MM.1S (cell line): Measurements from ENCODE around the gene FAM181B.

Experiments
- EZH2 ChIP-seq: fragments of 300-600 bp; sonication (generic); optimal IDR thresholded peaks from 2 replicates; pipeline ENCODE3; 2017; ENCODE audit warnings: low read depth, mild to moderate bottlenecking, antibody characterized with exemption, low read length, mixed read lengths
- TF ChIP-seq, protein P1 (sequence below): fragments of 300-600 bp; sonication (generic); IDR thresholded peaks from 2 replicates; pipeline ENCODE4 v1.5.1; 2016; ENCODE audit warnings: antibody characterized with exemption, low read length, mixed read lengths

DNA sequence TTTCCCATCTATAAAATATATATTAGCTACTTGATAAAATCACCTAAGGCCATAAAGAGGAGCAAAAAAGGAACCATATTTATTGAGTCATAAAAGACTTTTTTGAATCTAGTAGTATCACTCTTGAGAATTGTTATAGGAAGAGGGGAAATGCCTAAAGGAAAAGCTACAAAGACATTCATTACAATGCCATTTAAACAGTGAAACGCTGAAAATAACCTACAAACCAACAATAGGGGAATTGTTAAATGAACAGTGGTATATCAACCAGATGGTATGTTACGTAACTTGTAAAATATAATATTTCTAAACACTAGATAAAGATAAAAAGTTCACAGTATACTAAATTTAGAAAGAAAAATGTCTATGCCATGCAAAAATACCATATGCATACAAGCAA is 47.5 kb downstream of the FAM181B start:
- TF ChIP-seq, protein P1, sequence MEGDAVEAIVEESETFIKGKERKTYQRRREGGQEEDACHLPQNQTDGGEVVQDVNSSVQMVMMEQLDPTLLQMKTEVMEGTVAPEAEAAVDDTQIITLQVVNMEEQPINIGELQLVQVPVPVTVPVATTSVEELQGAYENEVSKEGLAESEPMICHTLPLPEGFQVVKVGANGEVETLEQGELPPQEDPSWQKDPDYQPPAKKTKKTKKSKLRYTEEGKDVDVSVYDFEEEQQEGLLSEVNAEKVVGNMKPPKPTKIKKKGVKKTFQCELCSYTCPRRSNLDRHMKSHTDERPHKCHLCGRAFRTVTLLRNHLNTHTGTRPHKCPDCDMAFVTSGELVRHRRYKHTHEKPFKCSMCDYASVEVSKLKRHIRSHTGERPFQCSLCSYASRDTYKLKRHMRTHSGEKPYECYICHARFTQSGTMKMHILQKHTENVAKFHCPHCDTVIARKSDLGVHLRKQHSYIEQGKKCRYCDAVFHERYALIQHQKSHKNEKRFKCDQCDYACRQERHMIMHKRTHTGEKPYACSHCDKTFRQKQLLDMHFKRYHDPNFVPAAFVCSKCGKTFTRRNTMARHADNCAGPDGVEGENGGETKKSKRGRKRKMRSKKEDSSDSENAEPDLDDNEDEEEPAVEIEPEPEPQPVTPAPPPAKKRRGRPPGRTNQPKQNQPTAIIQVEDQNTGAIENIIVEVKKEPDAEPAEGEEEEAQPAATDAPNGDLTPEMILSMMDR: no peak
- no peak for TF ChIP-seq EZH2
